Skeletal muscle tissue (tissue), 4 donors: ENCODE measurements around the gene SDK1. TPM values are rescaled to one million over a fixed set of nuclear protein-coding genes. Genes with fewer than 3 reads are reported as not detected.
"Not testable (repeated sequence)": the region's sequence is repeated elsewhere in the genome, so short reads cannot be mapped to it uniquely, and the experiment has no call there.

Experiments
- H3K27ac ChIP-seq: one replicate; pipeline ENCODE4 v1.7.0; 2013; ENCODE audit warnings: mild to moderate bottlenecking, low read depth, low read length, inconsistent platforms
- H3K27me3 ChIP-seq, 3 donors: one replicate each; pipeline ENCODE4 v1.7.0; 2013; ENCODE audit warnings: low read length in 3 of 3; ENCODE audit not compliant: control insufficient read depth in 3 of 3, insufficient read depth in 3 of 3
- H3K36me3 ChIP-seq, 3 donors: one replicate each; pipeline ENCODE4 v1.7.0; 2013; ENCODE audit warnings: low read length in 3 of 3; ENCODE audit not compliant: control insufficient read depth in 3 of 3, insufficient read depth in 3 of 3
- H3K4me1 ChIP-seq, 3 donors: one replicate each; pipeline ENCODE4 v1.7.0; 2013; ENCODE audit warnings: low read length in 3 of 3, mild to moderate bottlenecking in 3 of 3; ENCODE audit not compliant: control insufficient read depth in 3 of 3, insufficient read depth in 3 of 3
- H3K4me3 ChIP-seq, 3 donors: one replicate each; pipeline ENCODE4 v1.7.0; 2013; ENCODE audit warnings: low read length in 3 of 3
- H3K9ac ChIP-seq, 3 donors: one replicate each; pipeline ENCODE4 v1.7.0; 2013; ENCODE audit warnings: low read length in 3 of 3, mild to moderate bottlenecking in 3 of 3, moderate library complexity in 2 of 3, low read depth in 1 of 3
- H3K9me3 ChIP-seq, 3 donors: one replicate each; pipeline ENCODE4 v1.7.0; 2013; ENCODE audit warnings: low read length in 3 of 3; ENCODE audit not compliant: control insufficient read depth in 3 of 3
- total RNA-seq: library from RNA; depleted of rRNA; stranded (reverse); fragments of >200 nt; gene quantifications from one replicate; pipeline ENCODE4 v1.2.3, GENCODE V29; 2014
- donor health status: Osteomylitis.

SDK1 gene
- total RNA-seq, 1 donor from 2014 or later, result 3.7 TPM

DNA sequence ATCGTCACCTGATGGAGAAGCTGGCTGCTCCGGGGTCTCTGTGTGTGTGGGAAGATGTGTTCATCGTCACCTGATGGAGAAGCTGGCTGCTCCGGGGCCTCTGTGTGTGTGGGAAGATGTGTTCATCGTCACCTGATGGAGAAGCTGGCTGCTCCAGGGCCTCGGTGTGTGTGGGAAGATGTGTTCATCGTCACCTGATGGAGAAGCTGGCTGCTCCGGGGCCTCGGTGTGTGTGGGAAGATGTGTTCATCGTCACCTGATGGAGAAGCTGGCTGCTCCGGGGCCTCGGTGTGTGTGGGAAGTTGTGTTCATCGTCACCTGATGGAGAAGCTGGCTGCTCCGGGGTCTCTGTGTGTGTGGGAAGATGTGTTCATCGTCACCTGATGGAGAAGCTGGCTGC is 959.1 kb downstream of the SDK1 start:
- H3K36me3 ChIP-seq, H3K4me1 ChIP-seq, H3K9ac ChIP-seq, H3K27me3 ChIP-seq, H3K4me3 ChIP-seq, H3K9me3 ChIP-seq, H3K27ac ChIP-seq: not testable (repeated sequence)

DNA sequence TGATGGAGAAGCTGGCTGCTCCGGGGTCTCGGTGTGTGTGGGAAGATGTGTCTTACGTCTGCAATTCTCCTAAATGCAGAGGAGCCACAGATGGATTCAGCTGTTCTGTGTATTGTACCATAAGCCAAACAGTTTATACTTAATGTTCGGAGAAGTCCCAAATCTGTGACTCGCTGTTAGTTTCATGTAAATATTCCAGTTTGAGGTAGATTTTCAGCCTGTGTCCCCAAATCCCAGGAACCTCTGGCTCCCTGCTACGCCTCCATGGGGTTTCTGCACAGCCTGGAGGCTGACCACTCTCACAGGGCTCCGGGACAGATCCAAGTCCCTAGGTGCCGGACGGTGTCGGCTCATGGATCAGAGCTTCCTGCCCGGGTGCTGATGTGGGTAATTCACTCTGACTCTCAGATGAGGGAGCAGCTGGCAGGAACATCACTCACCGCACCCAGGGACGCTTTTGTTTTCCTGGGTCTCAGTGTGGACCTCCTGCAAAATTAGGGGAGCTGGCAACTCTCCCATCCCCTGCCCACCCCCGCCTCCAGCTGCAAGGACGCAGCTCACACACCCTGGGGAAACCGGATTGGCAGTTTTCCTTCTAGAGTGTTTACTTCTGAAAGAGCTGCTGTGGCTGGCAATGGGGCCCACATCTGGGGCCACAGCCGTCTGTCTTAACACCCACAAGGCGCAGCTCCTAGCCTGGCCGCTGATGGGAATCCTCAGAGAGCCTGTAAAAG is 960.0 kb downstream of the SDK1 start:
- Histone ChIP-seq H3K4me3 (no peak overlapping the region), H3K27ac (no peak overlapping the region), H3K36me3 (no peaks in the 10 kb centered on the region)

GRCh38 chr7:4261601-4261960 is 960.5 kb downstream of the SDK1 start:
- Histone ChIP-seq H3K27me3 (peaks cover 0 to 9% (median 4%) of the 10 kb centered on the region in 3 donors), H3K27ac (no peak overlapping the region), H3K4me1 (no peaks in the 10 kb centered on the region), H3K9ac (no peak overlapping the region), H3K9me3 (peaks cover 0 to 7% (median 5%) of the 10 kb centered on the region in 3 donors), H3K4me3 (no peak overlapping the region), H3K36me3 (no peaks in the 10 kb centered on the region)

More for the DNA sequence above, 960.0 kb downstream of the SDK1 start:
- no peaks in the 10 kb centered on the region for H3K4me1 ChIP-seq
- peaks cover 0 to 9% (median 4%) of the 10 kb centered on the region in 3 donors for H3K27me3 ChIP-seq
- no peak overlapping the region for H3K9ac ChIP-seq
- peaks cover 0 to 7% (median 5%) of the 10 kb centered on the region in 3 donors for H3K9me3 ChIP-seq

GRCh38 chr7:4264206-4264605 is 963.2 kb downstream of the SDK1 start:
- H3K27me3 ChIP-seq, result peaks cover 0 to 11% (median 4%) of the 10 kb centered on the region in 3 donors
- H3K27ac ChIP-seq, H3K4me3 ChIP-seq, H3K9me3 ChIP-seq, H3K9ac ChIP-seq, H3K36me3 ChIP-seq, H3K4me1 ChIP-seq: not testable (repeated sequence)

DNA sequence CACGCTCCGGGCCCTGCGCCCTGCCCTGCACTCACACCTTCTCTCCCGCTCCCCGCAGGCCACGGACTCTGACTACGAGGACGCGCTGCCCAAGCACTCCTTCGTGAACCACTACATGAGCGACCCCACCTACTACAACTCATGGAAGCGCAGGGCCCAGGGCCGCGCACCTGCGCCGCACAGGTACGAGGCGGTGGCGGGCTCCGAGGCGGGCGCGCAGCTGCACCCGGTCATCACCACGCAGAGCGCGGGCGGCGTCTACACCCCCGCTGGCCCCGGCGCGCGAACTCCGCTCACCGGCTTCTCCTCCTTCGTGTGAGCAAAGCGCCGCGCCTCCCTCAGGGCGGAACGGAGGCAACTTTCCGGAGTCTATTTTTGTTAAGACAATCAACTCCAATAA is 964.0 kb downstream of the SDK1 start:
- peaks cover 0 to 6% (median 4%) of the 10 kb centered on the region in 3 donors for H3K27me3 ChIP-seq
- no peaks in the 10 kb centered on the region for H3K36me3 ChIP-seq
- H3K9ac ChIP-seq, result no peak overlapping the region

DNA sequence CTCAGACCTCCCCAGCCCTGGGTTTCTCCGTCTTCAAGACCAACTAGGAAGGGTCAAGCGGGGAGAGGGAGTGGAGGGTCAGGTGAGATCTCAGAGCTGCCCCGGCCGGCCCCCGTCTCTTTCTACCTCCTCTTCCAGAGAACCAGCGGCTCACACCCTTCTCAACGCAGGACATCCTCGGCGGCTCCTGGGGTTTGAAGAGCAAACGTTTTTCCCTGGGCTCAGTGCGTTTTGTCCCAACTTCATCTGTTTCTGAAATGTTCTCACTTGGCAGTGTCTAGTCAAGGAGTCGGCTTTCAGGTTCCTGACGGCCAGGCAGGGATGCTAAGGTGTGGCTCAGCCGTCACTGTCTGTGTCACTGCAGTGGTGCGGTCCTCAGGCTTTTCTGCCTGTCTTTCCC is 964.6 kb downstream of the SDK1 start:
- Histone ChIP-seq H3K27ac (no peak overlapping the region), H3K27me3 (peaks cover 0 to 6% (median 4%) of the 10 kb centered on the region in 3 donors), H3K9ac (no peak overlapping the region), H3K9me3 (no peaks in the 10 kb centered on the region), H3K36me3 (no peaks in the 10 kb centered on the region), H3K4me1 (no peaks in the 10 kb centered on the region), H3K4me3 (no peak overlapping the region)

More for the DNA sequence above, 964.0 kb downstream of the SDK1 start:
- no peaks in the 10 kb centered on the region for H3K4me1 ChIP-seq
- no peak overlapping the region for H3K27ac ChIP-seq
- no peak overlapping the region for H3K4me3 ChIP-seq
- H3K9me3 ChIP-seq, result no peaks in the 10 kb centered on the region

DNA sequence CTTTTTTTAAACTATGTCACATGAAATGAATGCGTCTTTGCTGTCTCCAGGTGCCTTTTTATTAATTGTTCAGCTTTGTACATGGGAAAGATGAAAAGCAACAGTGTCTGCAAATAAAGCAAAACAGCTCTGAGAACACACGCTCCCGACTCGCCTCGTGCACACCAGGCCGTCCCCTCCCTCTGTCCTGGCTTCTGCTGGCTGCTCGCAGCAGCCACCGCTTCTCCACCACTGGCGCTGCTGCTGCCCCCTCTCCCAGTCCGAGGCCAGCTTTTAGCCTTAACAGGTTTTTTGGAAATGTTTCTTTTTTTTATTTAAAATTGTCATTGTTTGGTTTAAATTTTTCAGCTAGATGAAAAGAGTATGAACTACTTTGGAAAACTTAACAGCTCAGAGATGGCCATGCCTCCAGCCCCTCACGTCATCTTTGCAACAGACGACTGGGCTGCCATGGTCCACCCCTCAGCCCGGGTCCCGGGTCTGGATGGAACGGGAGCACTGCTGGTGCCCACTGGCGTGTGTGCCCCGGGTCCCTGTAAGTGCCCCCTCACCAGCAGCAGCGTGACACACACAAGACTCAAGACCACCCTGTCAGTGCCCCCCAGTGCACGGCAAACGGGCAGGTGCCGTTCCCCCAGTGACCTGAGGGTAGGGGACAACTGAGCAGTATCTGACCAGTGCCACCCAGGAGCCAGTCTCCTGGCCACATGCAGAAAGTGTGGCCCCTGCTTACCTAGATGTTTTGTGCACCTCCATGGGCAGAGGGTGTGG is 965.4 kb downstream of the SDK1 start:
- Histone ChIP-seq H3K9ac (no peak overlapping the region), H3K4me3 (no peak overlapping the region), H3K4me1 (no peaks in the 10 kb centered on the region), H3K27ac (no peak overlapping the region), H3K9me3 (no peaks in the 10 kb centered on the region), H3K36me3 (no peaks in the 10 kb centered on the region), H3K27me3 (peaks cover 0 to 6% (median 3%) of the 10 kb centered on the region in 3 donors)

- Histone ChIP-seq H3K27ac (no peak overlapping the region), H3K36me3 (no peaks in the 10 kb centered on the region), H3K9me3 (no peaks in the 10 kb centered on the region), H3K27me3 (peaks cover 0 to 6% (median 0%) of the 10 kb centered on the region in 3 donors), H3K4me3 (no peak overlapping the region), H3K9ac (no peak overlapping the region), H3K4me1 (no peaks in the 10 kb centered on the region)
Measured at GRCh38 chr7:4267341-4268039, 966.4 kb downstream of the SDK1 start.

DNA sequence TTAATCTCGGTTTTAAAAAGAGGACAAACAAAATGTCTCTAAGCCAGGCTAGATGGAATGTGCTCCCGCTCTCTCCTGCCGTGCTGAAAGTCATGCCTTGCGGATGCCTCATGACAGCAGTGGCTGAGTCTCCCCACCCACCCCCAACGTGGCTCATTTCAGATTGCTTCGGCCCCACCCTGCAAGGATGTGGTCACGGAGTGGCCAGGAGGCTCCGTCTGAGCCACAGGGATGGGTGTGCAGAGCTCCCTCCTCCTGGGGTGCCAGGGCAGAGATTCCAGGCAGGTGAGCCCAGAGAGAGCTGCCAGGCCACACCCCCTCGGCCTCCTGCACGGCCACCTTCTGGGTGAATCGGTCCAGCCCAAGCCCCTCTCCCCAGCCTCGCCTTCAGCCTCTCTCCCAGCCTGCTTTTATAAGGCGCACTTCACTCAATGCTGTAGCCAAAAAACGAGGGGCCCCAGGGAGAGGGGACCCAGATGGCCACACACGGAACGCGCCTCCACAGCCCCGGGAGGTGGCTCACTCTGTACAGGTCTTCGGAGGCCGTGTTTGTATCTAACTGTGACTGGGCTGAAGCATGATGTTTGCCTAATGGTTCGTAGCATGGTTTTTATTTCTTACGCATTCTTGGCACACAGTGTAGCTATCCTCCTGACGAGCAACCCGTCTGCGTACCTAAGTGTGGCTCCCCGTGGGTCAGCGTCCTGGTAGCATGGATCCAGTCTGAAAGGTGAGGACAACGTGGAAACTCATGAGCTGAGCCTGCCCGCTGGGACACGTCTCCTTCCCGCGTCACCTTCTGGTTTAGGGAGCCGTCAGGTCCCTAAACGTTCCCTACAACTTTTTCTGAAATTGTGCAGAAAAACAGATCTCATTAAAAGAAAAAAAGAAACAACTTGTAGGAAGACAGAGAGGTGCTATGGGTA is 967.3 kb downstream of the SDK1 start:
- H3K27ac ChIP-seq, result no peak overlapping the region
- no peaks in the 10 kb centered on the region for H3K9me3 ChIP-seq
- no peak overlapping the region for H3K9ac ChIP-seq
- no peak overlapping the region for H3K4me3 ChIP-seq
- no peaks in the 10 kb centered on the region for H3K36me3 ChIP-seq
- H3K27me3 ChIP-seq, result peaks cover 0 to 6% (median 0%) of the 10 kb centered on the region in 3 donors
- no peaks in the 10 kb centered on the region for H3K4me1 ChIP-seq
